ENCODE measurements around the gene AP2A1.

Gene AP2A1

GRCh38 chr19:49767381-49767780 is 580 bp downstream of the AP2A1 start:
- Histone ChIP-seq H3K27me3 (ENCODE audit: control insufficient read depth in 1 of 2, insufficient read depth in 2 of 2, low read length in 2 of 2) (no peaks in the 10 kb centered on the region), H3K9ac (ENCODE audit: low read length) (peak overlapping the region; percentile 95), H3K9me3 (ENCODE audit: low read length) (no peaks in the 10 kb centered on the region), H3K27ac (ENCODE audit: low read depth, low read length) (peak overlapping the region; percentile 79), H3K4me1 (ENCODE audit: insufficient read depth, low read length) (peaks cover 27% of the 10 kb centered on the region), H3K36me3 (ENCODE audit: insufficient read depth, low read length) (no peaks in the 10 kb centered on the region), H3K4me3 (ENCODE audit: low read depth in 1 of 2, low read length in 2 of 2) (peak overlapping the region; percentile 75 to 98)

- Histone ChIP-seq H3K27ac (ENCODE audit: low read depth, low read length) (no peak overlapping the region), H3K4me3 (ENCODE audit: low read depth in 1 of 2, low read length in 2 of 2) (peak overlapping the region; percentile 75 to 98), H3K36me3 (ENCODE audit: insufficient read depth, low read length) (no peaks in the 10 kb centered on the region), H3K9me3 (ENCODE audit: low read length) (no peaks in the 10 kb centered on the region), H3K9ac (ENCODE audit: low read length) (peak overlapping the region; percentile 95), H3K4me1 (ENCODE audit: insufficient read depth, low read length) (peaks cover 27% of the 10 kb centered on the region), H3K27me3 (ENCODE audit: control insufficient read depth in 1 of 2, insufficient read depth in 2 of 2, low read length in 2 of 2) (no peaks in the 10 kb centered on the region)
These were observed 1.3 kb downstream of the AP2A1 start for GRCh38 chr19:49767967-49768581.

DNA sequence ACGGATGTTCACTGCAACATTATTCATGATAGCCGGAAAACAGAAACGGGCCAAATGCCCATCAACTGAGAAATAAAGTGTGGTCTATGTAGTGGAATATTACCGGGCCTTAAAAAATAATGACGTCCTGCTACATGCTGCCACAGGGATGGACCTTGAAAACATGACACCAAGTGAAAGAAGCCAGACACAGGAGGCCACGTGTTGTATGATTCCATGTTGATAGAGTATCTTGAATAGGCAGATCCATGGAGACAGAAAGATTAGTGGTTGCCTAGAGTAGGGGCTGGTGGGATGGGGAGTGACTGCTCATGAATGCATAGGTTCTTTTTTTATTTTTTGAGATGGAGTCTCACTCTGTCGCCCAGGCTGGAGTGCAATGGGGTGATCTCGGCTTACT is 3.7 kb downstream of the AP2A1 start:
- Histone ChIP-seq H3K4me3 (ENCODE audit: low read depth in 1 of 2, low read length in 2 of 2) (no peak overlapping the region), H3K27me3 (ENCODE audit: control insufficient read depth in 1 of 2, insufficient read depth in 2 of 2, low read length in 2 of 2) (no peaks in the 10 kb centered on the region), H3K4me1 (ENCODE audit: insufficient read depth, low read length) (peaks cover 25% of the 10 kb centered on the region), H3K9ac (ENCODE audit: low read length) (no peak overlapping the region), H3K9me3 (ENCODE audit: low read length) (no peaks in the 10 kb centered on the region), H3K36me3 (ENCODE audit: insufficient read depth, low read length) (peaks cover 8% of the 10 kb centered on the region), H3K27ac (ENCODE audit: low read depth, low read length) (no peak overlapping the region)

- Histone ChIP-seq H3K27ac (ENCODE audit: low read depth, low read length) (no peak overlapping the region), H3K9ac (ENCODE audit: low read length) (no peak overlapping the region), H3K27me3 (ENCODE audit: control insufficient read depth in 1 of 2, insufficient read depth in 2 of 2, low read length in 2 of 2) (no peaks in the 10 kb centered on the region), H3K36me3 (ENCODE audit: insufficient read depth, low read length) (peaks cover 8% of the 10 kb centered on the region), H3K9me3 (ENCODE audit: low read length) (no peaks in the 10 kb centered on the region), H3K4me1 (ENCODE audit: insufficient read depth, low read length) (peaks cover 19% of the 10 kb centered on the region), H3K4me3 (ENCODE audit: low read depth in 1 of 2, low read length in 2 of 2) (no peak overlapping the region)
These were observed 4.9 kb downstream of the AP2A1 start for GRCh38 chr19:49771674-49772139.

DNA sequence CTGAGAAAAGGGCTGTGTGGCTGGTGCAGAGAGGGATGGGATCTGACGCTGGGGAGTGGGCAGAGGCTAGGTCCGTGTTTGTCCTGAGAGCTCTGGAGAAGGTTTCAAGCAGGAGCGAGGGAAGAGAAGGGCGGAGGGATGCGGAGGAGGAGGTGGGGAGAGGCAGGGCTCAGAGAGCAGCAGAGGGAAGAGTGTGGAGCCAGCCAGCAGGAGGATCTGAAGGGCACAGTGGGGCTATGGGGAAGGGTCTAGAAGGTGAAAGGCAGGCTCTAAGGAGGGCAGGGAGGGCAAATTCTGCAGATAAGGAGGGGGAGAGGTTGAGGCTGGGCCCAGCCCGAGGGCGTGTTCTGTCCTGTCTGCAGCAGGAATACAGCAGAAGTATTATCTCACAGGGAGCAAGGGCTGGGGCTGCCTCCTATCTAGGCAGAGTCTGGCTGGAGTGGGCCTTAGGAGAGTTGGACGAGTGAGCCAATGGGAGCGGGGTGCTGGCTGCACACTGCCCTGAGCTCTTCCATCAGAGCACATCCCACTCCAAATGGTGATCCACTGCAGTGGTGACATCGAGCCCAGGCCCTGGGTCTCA is 6.1 kb downstream of the AP2A1 start:
- peaks cover 13% of the 10 kb centered on the region for H3K4me1 ChIP-seq (ENCODE audit: insufficient read depth, low read length)
- H3K9me3 ChIP-seq (ENCODE audit: low read length) = no peaks in the 10 kb centered on the region
- no peak overlapping the region for H3K9ac ChIP-seq (ENCODE audit: low read length)
- H3K4me3 ChIP-seq (ENCODE audit: low read depth in 1 of 2, low read length in 2 of 2) = no peak overlapping the region
- peaks cover 8% of the 10 kb centered on the region for H3K36me3 ChIP-seq (ENCODE audit: insufficient read depth, low read length)
- H3K27me3 ChIP-seq (ENCODE audit: control insufficient read depth in 1 of 2, insufficient read depth in 2 of 2, low read length in 2 of 2) = no peaks in the 10 kb centered on the region
- no peak overlapping the region for H3K27ac ChIP-seq (ENCODE audit: low read depth, low read length)

- Histone ChIP-seq H3K9ac (ENCODE audit: low read length) (no peak overlapping the region), H3K36me3 (ENCODE audit: insufficient read depth, low read length) (peaks cover 8% of the 10 kb centered on the region), H3K27me3 (ENCODE audit: control insufficient read depth in 1 of 2, insufficient read depth in 2 of 2, low read length in 2 of 2) (no peaks in the 10 kb centered on the region), H3K9me3 (ENCODE audit: low read length) (no peaks in the 10 kb centered on the region), H3K4me1 (ENCODE audit: insufficient read depth, low read length) (peaks cover 5% of the 10 kb centered on the region), H3K27ac (ENCODE audit: low read depth, low read length) (no peak overlapping the region), H3K4me3 (ENCODE audit: low read depth in 1 of 2, low read length in 2 of 2) (no peak overlapping the region)
These were observed 7.0 kb downstream of the AP2A1 start for GRCh38 chr19:49773663-49774350.

DNA sequence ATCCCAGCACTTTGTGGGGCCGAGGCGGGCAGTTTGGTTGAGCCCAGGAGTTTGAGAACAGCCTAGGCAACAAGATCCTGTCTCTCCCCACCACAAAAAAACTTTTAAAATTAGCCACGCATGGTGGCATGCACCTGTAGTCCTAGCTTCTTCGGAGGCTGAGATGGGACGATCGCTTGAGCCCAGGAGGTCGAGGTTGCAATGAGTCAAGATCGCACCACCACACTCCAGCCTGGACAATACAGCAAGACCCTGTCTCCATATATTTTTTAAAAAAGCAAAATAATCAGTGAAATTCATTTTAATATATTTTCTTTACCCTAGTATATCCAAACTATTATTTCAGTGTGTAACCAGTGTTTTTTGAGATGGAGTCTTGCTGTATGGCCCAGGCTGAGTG is 8.2 kb downstream of the AP2A1 start:
- H3K4me3 ChIP-seq (ENCODE audit: low read depth in 1 of 2, low read length in 2 of 2) = no peak overlapping the region
- H3K36me3 ChIP-seq (ENCODE audit: insufficient read depth, low read length) = peaks cover 12% of the 10 kb centered on the region
- no peaks in the 10 kb centered on the region for H3K27me3 ChIP-seq (ENCODE audit: control insufficient read depth in 1 of 2, insufficient read depth in 2 of 2, low read length in 2 of 2)
- H3K27ac ChIP-seq (ENCODE audit: low read depth, low read length) = no peak overlapping the region
- H3K9me3 ChIP-seq (ENCODE audit: low read length) = no peaks in the 10 kb centered on the region
- H3K9ac ChIP-seq (ENCODE audit: low read length) = no peak overlapping the region
- H3K4me1 ChIP-seq (ENCODE audit: insufficient read depth, low read length) = no peaks in the 10 kb centered on the region

DNA sequence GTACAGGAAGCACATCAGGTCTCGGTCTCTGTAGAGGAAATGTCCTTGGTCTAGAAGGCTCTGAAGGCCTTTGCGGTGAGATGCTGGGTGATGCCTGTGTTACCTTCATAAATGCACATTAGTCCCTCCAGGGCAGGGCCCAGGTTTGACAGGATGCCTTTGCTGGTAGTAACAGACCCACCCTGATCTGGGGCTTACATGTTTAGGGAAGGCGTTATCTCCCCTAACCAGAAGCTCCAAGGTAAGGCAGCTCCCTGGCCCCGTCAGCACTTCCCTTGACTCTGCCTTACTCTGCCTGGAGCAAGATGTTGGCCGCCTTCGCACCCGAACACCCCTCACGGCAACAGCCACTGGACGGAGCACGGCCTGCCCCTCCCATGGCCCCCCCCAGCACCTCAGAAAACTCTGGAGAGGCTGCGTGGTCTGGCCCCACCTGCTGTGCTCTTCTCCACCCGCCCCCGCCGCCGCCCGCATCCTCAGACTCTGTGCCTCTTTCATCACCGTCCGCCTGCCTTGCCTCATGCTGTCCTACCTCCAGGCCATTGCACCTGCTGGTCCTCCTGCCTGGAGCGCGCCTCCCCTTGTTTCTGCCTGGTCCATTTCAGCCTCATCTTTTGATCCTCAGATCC is 9.1 kb downstream of the AP2A1 start:
- Histone ChIP-seq H3K27ac (ENCODE audit: low read depth, low read length) (no peak overlapping the region), H3K36me3 (ENCODE audit: insufficient read depth, low read length) (peaks cover 13% of the 10 kb centered on the region), H3K9me3 (ENCODE audit: low read length) (no peaks in the 10 kb centered on the region), H3K9ac (ENCODE audit: low read length) (no peak overlapping the region), H3K27me3 (ENCODE audit: control insufficient read depth in 1 of 2, insufficient read depth in 2 of 2, low read length in 2 of 2) (no peaks in the 10 kb centered on the region), H3K4me3 (ENCODE audit: low read depth in 1 of 2, low read length in 2 of 2) (no peak overlapping the region), H3K4me1 (ENCODE audit: insufficient read depth, low read length) (no peaks in the 10 kb centered on the region)

DNA sequence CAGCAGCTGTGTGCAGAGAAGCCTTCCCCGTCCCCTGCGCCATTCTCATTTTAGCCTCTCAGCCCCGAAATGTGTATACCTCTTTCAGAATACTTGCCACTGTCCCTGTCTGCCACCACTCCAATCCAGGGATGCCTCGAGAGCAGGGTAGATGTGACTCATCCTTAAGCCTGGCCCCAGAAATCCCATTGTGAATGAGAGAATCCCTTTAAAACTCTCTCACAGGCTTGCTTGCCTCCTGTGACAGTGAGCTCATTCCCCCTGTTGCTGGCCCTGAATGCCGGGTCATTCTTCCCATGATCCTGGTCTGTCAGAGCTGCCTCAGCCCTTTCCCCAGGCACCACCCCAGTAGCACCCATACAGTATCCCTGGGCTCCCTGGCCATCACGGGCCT is 9.6 kb downstream of the AP2A1 start:
- peaks cover 13% of the 10 kb centered on the region for H3K36me3 ChIP-seq (ENCODE audit: insufficient read depth, low read length)
- no peaks in the 10 kb centered on the region for H3K4me1 ChIP-seq (ENCODE audit: insufficient read depth, low read length)

GRCh38 chr19:49779731-49780555 is 13.1 kb downstream of the AP2A1 start:
- H3K27me3 ChIP-seq (ENCODE audit: control insufficient read depth in 1 of 2, insufficient read depth in 2 of 2, low read length in 2 of 2) = no peaks in the 10 kb centered on the region
- H3K4me1 ChIP-seq (ENCODE audit: insufficient read depth, low read length) = no peaks in the 10 kb centered on the region
- no peak overlapping the region for H3K4me3 ChIP-seq (ENCODE audit: low read depth in 1 of 2, low read length in 2 of 2)
- H3K27ac ChIP-seq (ENCODE audit: low read depth, low read length) = no peak overlapping the region
- H3K9me3 ChIP-seq (ENCODE audit: low read length) = no peaks in the 10 kb centered on the region
- peaks cover 22% of the 10 kb centered on the region for H3K36me3 ChIP-seq (ENCODE audit: insufficient read depth, low read length)
- no peak overlapping the region for H3K9ac ChIP-seq (ENCODE audit: low read length)

More for the DNA sequence above, 9.6 kb downstream of the AP2A1 start:
- Histone ChIP-seq H3K27me3 (ENCODE audit: control insufficient read depth in 1 of 2, insufficient read depth in 2 of 2, low read length in 2 of 2) (no peaks in the 10 kb centered on the region), H3K9me3 (ENCODE audit: low read length) (no peaks in the 10 kb centered on the region), H3K9ac (ENCODE audit: low read length) (no peak overlapping the region), H3K27ac (ENCODE audit: low read depth, low read length) (no peak overlapping the region), H3K4me3 (ENCODE audit: low read depth in 1 of 2, low read length in 2 of 2) (no peak overlapping the region)

- peaks cover 22% of the 10 kb centered on the region for H3K36me3 ChIP-seq (ENCODE audit: insufficient read depth, low read length)
- H3K9ac ChIP-seq (ENCODE audit: low read length) = no peak overlapping the region
- no peaks in the 10 kb centered on the region for H3K9me3 ChIP-seq (ENCODE audit: low read length)
- peak overlapping the region; percentile 4 for H3K27ac ChIP-seq (ENCODE audit: low read depth, low read length)
- H3K4me1 ChIP-seq (ENCODE audit: insufficient read depth, low read length) = no peaks in the 10 kb centered on the region
- no peak overlapping the region for H3K4me3 ChIP-seq (ENCODE audit: low read depth in 1 of 2, low read length in 2 of 2)
- H3K27me3 ChIP-seq (ENCODE audit: control insufficient read depth in 1 of 2, insufficient read depth in 2 of 2, low read length in 2 of 2) = no peaks in the 10 kb centered on the region
These were observed 14.1 kb downstream of the AP2A1 start for GRCh38 chr19:49780861-49781260.
